NCI-H82 treated with DMSO at 0.1 percent for 48 hours (cell line): Measurements from ENCODE around the gene AP3S2.
"Not testable (repeated sequence)": the region's sequence is repeated elsewhere in the genome, so short reads cannot be mapped to it uniquely, and the experiment has no call there.

ENCODE experiments used
- DNase-seq: peaks from one replicate; lab custom pipeline; 2025; ENCODE audit not compliant: unreplicated experiment; lab: John Stamatoyannopoulos, UW

AP3S2 gene

GRCh38 chr15:89869490-89869889, 24.3 kb downstream of the AP3S2 start:
- DNase-seq = not testable (repeated sequence)

- no peak for DNase-seq
These were observed 28.6 kb downstream of the AP3S2 start for GRCh38 chr15:89864958-89865739.

- no peak for DNase-seq
These were observed 29.9 kb downstream of the AP3S2 start for GRCh38 chr15:89863918-89864317.

- no peak for DNase-seq
These were observed 32.9 kb downstream of the AP3S2 start for GRCh38 chr15:89860891-89861290.

- DNase-seq = no peak
These were observed 33.4 kb downstream of the AP3S2 start for GRCh38 chr15:89860431-89860830.

GRCh38 chr15:89858661-89859458, 34.9 kb downstream of the AP3S2 start:
- DNase-seq = no peak

GRCh38 chr15:89857673-89858072, 36.1 kb downstream of the AP3S2 start:
- DNase-seq = no peak

- no peak for DNase-seq
These were observed 37.8 kb downstream of the AP3S2 start for GRCh38 chr15:89855948-89856347.

- not testable (repeated sequence) for DNase-seq
These were observed 38.9 kb downstream of the AP3S2 start for GRCh38 chr15:89854863-89855262.

GRCh38 chr15:89852342-89852995, 41.3 kb downstream of the AP3S2 start:
- no peak for DNase-seq

GRCh38 chr15:89851673-89852341, 42.0 kb downstream of the AP3S2 start:
- no peak for DNase-seq

- no peak for DNase-seq
These were observed 44.9 kb downstream of the AP3S2 start for GRCh38 chr15:89848970-89849292.

- no peak for DNase-seq
These were observed 46.7 kb downstream of the AP3S2 start for GRCh38 chr15:89847101-89847500.

GRCh38 chr15:89845305-89845893, 48.4 kb downstream of the AP3S2 start:
- DNase-seq = no peak

GRCh38 chr15:89841962-89842361, 51.8 kb downstream of the AP3S2 start:
- no peak for DNase-seq

GRCh38 chr15:89841306-89841705, 52.5 kb downstream of the AP3S2 start:
- DNase-seq = no peak

GRCh38 chr15:89839167-89839810, 54.5 kb downstream of the AP3S2 start:
- no peak for DNase-seq

- DNase-seq = no peak
These were observed 56.0 kb downstream of the AP3S2 start for GRCh38 chr15:89837830-89838178.

GRCh38 chr15:89837134-89837829, 56.5 kb downstream of the AP3S2 start:
- DNase-seq = no peak
